Activated CD4-positive, alpha-beta T cell treated with anti-CD3 and anti-CD28 coated beads, Interleukin-2, amount 50 U/mL, for 16 hours (primary cell): ENCODE results near the gene CD55.

Experiments
- DNase-seq: peaks from one replicate; pipeline ENCODE4 v3.0.0-alpha.2; 2020

The CD55 gene

DNA sequence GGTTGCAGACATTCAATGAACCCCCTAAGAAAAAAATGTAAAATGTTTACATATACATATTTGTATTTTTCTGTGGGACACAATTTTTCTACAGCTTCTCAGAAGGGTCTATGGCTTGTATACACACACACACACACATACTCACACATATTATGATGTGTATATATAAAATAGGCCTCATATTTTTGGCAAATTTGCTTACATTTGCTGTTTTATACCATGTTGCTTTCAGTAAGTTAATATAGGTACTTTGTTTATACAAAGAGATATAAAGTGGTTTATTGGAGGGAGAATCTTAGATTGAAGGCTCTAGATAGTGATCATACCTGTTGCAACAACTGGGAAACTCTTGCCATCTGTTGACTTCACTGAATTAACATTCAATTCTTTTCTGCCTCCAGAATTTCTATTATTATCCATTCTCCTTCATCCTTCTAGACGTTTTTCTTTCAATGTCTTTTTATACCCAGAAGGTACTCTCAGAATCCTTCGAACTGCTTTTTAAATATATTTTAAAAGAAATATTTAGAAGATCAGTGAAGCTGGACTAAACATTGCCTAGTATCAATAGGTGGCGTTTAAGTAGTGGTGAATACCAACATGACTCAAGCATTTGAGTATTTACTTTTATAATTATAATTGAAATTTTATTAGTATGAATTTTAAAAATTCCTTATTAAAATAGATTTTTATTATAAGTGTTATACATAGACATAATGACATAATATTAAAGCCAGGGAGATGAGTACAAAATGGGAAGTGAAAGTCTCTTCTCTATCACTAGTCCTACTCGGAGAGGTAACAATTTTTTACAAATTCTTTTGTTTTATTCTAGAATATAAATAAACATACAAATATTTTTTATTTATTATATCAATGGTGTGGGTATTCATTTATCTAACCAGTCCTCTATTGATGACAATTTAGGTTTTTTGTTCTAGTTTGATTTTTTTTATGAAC, 10.2 kb downstream of the CD55 start:
- no peak for DNase-seq

DNA sequence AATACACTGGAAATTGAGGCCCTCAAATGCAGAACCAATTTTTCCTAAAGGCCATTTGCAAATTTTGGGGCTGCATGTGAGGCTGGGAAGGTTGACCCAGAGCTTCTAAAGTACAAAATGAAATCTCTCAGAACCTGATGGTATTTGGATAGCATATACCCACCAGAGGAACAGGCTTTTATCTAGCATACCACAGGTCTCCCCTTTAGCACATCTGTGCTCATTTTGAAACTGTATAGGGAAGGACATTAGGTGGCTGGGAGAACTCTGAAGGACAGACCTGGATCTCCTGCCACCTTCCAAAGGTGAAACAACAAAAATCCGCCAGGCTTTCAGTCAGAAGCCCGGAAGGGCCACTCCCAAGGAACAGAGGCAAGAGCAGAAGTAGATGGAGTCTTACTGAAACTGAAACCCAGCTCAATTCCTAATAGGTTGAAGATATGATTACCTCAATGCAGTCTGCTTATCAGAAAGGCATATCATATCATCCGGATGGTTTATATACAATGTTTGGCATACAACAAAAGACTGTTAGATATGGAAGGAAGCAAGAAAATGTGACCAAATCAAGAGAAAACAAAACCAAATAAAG, 11.6 kb downstream of the CD55 start:
- DNase-seq: no peak

DNA sequence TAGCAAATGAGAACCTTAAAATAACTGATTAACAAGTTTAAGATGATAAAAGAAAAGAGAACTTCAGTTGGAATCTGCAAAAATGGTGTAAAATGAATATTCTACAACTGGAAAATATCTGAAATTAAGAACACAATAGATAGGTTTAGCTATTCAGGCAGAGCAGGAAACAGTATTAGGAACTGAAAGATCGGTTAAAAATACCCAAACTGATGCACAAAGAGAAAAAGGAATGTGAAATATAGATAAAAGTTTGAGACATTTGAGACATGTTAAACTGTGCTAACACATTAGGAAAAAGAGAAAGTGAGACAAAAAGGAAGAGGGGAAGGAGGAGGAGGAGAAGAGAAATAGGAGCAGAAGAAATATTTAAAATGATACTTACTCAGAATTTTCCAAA, 12.1 kb downstream of the CD55 start:
- no peak for DNase-seq

DNA sequence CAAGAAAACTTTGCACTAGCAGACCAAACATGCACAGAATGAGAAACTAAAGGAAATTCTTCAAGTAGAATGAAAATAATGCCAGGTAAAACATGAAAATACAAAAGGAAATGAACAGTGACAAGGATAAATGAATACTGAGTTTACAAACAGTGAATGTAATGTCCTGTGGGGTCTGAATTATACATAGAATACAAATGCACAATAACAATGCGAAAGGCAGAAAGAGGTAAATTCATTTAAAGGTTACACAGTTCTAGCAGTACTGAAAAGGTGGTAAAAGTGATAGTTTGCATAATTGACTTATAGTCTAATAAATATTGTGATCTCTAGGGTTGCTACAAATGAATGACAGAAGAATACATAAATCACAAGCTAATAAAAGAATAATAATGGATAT, 12.9 kb downstream of the CD55 start:
- no peak for DNase-seq

DNA sequence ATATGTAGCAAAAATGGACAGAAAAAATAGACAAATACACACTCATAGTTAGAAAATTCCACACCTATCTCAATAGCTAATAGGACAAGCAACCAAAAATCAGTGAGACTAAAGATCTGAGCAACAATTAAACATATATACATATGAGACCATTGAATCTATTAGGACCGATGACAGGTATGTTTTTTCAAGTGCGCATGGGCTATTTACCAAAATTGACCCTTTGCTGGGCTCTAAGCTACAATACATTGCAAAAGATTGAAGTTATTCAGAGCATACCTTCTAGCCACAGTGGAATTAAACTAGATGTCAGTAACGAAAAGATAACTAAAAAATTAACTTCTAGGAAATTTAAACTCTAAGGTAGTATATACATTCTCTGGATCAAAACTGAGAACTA, 13.7 kb downstream of the CD55 start:
- DNase-seq: no peak

DNA sequence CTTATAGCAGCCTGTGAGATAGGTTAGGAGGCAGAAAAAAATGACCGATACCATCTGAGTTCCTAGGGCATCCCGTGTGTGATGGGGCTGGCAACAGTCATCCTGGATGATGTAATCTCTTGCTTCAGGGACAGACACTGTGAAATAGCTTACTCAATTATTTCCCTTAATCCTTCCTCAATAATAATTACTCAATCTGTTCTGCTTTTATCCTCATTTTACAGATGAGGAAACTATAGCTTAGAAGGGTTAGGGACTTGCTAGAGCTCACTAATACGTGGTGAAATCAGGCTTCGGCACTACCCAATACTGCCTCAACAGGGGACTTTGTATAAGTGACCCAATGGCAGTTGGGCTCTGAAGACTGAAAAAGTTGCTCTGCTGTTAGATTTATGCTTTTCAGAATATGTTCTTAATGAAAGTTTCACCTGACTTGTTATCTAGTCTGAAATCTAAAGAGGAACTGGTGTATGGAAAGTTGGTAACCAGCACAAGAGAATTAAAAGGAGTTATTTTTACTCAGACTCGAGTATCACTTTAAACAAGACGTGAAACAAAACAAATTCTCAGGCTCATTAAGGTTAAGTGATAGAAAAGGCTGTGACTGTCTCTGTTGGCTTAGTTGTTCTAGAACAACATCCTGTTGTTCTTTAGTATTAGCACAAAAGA, 14.4 kb downstream of the CD55 start:
- DNase-seq: peak; percentile 64

DNA sequence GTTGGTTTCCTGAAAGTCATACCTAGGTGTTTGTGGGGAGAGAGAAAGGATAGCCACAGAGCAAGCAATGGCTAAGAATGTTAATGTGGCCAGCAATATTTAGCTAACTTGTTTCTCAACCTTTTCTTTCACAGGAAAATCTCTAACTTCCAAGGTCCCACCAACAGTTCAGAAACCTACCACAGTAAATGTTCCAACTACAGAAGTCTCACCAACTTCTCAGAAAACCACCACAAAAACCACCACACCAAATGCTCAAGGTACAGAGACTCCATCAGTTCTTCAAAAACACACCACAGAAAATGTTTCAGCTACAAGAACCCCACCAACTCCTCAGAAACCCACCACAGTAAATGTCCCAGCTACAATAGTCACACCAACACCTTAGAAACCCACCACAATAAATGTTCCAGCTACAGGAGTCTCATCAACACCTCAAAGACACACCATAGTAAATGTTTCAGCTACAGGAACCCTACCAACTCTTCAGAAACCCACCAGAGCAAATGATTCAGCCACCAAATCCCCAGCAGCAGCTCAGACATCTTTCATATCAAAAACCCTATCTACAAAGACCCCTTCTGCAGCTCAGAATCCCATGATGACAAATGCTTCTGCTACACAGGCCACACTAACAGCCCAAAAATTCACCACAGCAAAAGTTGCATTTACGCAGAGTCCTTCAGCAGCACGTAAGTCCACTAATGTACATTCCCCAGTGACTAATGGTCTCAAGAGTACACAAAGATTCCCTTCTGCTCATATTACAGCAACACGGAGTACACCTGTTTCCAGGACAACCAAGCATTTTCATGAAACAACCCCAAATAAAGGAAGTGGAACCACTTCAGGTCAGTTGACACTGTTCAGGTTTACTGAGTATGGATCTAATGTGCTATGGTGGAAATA, 15.3 kb downstream of the CD55 start:
- peak; percentile 76 for DNase-seq

DNA sequence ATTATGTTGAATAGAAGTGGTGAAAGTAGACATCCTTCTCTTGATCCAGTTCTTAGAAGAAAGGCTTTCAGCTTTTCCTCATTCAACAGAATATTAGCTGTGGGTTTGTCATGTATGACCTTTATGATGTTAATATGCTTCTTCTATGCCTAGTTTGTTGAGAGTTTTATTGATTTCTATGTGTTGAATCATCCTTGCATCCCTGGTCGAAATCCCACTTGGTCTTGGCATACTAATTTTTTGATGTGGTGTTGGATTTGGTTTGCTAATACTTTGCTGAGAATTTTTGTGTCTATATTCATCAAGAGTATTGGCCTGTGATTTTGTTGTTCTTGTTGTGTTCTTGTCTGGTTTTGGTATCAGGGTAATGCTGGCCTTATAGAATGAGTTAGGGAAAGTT, 20.9 kb downstream of the CD55 start:
- no peak for DNase-seq

DNA sequence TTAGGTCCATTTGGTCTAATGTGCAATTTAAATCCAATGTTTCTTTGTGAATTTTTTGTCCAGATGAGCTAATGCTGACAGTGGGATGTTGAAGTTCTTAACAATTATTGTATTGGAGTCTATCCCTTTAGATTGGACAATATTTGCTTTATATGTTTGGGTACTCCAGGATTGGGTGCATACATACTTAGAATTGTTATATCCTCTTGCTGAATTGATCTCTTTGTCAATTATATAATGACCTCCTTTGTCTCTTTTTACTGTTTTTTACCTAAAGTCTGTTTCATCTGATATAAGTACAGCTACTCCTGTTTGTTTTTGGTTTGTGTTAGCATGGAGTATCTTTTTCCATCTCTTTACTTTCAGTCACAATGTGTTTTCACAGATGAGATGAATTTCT, 22.2 kb downstream of the CD55 start:
- DNase-seq: no peak

DNA sequence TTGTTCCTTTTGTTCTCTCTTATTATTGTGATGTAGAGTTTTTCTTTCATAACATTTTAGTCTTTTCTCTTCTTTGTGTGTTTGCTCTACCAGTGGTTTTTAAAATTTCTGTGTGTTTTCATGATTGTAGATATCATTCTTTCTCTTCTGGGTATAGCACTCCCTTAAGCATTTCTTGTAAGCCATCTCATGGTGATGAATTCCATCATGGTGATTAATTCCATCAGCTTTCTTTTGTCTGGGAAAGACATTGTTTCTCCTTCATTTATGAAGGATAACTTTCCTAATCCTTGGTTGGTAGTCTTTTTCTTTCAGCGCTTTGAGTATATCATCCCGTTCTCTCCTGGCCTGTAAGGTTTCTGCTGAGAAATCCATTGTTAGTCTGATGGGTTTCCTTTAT, 22.7 kb downstream of the CD55 start:
- no peak for DNase-seq

DNA sequence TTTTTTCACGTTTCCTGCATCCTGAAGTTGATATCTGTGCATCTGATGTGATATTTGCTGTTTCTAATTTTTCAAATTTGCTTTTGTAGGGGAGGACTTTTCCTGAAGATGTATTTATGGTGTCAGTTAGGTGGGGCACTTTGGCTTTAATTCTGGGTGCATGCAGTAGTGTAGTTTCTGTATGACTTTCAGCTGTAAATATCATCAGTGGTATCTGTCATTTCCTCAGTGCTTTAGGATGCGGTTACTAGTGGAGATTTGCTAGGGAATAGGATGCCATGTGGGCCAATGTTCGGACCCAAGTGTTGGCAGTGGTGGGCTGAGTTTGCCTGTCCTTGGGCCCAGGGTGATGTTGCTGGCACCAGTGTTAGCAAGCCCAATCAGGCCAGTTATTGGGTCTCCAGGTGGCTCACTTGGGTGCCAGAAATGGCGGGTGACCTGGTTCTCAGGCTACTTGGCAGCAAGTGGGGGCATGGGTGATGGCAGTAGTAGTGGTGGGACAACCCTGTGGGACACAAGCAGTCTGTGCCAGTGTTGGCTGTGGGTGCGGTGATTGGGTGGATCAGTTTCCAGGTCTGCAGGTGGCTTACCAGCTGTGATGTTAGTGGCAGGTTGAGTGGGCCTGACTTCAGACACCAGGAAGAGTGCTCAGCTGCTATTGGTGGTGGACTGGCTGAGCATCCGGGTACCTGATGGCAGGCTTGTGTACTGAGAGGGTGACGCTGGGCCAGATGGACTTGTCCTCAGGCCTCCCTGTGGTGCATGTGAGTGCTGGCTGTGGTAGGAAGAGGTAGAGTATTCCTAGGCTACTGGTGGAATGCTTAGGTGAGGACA, 24.4 kb downstream of the CD55 start:
- peak; percentile 32 for DNase-seq

DNA sequence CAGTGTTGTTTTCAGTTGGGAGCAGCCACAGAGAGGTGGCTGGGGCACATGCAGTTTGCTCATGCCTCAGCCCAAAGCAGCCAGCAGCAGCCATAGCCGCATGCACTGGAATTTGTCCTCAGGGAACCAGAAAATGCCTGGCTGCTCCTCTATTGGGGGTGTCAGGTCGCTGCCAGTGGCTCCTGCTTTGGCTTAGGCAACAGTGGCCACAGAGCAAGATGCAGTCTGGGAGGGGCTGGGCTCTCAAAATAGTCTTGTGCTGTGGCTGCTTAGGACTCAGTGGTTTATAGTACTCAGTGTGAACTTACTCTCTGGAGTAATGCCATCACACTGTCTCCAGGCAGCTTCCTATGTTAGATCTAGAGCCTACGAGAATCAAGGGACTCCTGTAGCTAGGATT, 25.0 kb downstream of the CD55 start:
- DNase-seq: no peak

DNA sequence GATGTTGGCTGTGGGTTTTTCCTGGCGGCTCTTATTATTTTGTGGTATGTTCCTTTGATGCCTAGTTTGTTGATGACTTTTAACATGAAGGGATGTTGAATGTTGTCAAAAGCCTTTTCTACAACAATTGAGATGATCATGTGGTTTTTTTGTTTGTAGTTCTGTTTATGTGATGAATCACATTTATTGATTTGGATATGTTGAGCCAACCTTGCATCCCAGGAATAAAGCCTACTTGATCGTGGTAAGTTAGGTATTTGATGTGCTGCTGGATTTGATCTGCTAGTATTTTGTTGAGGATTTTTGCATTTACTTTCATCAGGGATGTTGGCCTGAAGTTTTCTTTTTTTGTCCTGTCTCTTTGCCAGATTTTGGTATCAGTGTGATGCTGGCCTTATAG, 28.5 kb downstream of the CD55 start:
- no peak for DNase-seq

DNA sequence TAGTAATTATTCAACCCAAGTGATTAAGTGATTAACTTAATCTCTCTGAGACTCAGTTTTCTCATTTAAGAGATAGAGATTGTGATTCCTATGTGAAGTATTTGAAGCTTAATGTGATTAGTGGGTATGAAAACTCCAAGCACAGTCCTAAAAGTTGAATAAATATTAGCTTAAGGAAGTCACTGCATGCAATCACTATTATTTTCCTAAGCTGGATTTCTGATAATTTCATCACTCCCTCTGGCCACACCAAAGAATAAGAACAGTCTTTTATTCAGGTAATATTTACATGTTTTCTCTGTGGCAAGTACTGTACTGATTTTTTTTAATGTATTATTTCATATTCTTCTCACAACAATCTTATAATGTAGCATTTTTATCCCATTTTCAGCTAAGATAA, 31.1 kb downstream of the CD55 start:
- no peak for DNase-seq

DNA sequence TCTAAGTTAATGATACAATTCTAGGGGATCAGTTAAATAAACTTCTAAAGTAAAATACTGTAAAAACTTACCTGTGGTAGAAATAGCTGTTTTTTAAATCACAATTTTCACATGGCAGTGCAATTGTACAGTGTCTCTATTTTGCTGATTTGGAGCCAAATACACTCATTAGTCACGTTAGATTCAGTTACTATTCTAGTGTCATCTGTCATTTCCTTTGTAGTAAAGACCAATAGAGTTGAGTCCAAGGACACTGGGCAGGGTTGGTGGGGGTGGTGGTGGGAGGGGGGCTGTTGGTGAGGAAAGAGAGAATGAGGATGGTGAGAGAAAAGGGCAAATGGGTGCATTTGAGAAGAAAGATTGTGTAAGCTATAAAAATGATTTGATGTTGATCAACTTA, 33.6 kb downstream of the CD55 start:
- DNase-seq: no peak

DNA sequence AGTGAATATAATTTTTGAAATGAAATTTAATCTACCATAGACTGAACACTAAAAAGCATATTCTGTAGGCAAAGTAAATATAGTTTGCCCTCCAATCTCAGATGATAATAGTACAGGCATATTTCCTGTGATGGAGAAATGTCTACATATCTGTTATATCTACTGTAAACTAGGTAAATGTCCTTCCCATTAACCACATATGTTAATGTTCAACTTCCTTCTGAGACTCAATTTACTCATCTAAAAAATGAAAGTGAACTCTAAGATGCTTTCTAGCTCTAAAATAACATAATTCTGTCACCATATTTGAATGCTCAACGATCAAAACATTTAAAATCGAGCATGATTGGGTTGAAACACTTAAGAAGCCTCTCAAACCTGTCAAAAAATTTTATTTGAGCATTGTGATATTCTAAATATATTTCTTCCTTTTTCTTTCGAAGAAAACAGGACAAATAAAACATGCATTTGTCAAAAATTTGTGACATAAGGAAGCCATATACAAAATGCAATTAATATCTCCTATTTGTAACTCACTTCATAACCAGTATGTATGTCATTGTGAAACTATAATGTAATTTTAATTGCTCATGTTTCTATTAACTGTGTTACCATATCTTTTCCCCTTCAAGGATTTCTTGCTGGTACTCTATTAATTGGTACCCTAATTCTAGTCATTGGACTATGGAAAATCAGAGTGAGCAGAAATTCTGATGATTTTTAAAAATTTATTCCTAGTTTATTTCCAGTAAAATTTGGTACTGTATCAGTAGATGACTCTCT, 34.2 kb downstream of the CD55 start:
- DNase-seq: no peak

DNA sequence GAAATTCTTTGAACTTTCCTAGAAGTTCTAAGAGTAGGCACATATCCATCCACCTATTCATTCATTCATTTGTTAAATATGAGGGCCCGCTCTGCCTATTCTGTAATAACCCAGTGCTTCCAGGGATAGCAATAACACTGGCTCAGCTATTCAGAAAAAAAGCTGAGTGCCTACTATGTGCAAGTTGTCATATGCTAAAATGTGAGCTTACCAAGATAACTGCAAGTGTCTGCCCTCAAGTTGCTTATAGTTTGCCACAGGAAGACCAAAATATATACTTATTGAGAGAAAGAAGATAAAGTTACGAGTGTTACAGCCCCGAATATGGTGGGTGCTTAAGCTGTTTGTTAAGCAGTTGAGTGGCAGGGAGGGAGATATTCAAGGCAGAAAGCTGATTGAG, 39.6 kb downstream of the CD55 start:
- no peak for DNase-seq

DNA sequence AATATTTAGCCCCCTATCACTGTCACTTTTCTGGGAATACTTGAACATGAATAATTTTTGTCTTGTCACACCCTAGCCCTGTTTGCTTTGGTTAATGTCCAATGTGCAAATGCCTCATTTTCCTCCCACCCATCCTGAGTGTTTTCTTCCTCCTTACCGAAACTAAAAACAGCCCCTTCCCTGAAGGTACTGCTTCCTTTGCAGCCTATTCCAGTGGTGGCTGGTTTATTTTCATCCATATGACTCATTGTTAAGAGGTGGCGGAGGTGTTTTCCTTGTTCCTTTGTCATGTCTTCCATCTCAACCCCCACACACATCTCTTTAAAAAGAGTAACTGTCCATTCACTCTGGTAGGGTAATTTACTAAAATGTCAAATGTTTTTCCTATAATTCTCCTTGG, 40.4 kb downstream of the CD55 start:
- DNase-seq: no peak

DNA sequence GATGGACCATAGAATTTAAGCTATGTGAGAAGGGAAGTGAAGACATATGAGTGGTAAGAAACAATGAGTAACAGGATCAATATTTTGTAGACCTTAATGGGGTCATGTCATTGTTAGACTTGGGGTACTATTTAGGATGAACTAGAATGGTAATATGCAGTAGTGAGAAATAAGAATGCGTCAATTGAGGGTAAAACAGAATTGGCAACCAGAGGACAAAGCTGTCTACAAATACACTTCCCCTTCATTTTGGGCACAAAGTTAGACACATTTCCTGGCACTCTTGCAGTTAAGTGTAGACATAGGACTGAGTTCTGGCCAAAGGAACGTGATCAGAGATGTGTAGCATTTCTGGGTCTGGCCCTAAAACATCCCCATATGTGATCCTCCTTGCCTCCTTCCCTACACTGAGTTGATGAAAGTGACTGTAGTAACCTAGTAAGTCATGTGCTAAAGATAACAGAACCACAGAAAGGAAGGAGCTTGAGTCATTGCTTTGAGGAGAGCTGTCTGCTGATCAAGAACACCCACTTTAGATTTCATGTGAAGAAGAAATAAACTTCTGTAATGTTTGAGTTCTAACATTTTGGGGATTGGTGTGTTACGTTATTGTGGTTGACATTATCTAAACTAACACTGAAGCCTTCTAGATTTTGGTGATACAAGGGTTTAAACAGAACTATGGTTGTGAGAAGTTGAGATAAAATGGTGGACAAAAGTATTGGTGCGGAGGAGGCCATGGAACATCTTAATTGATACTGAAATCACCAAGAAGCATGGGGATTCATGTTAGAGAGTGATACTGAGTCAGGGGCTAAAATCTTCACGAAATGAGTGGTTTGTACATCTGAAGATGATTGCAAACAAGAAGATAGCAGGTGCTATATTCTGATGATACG, 41.7 kb downstream of the CD55 start:
- peak; percentile 70 for DNase-seq

DNA sequence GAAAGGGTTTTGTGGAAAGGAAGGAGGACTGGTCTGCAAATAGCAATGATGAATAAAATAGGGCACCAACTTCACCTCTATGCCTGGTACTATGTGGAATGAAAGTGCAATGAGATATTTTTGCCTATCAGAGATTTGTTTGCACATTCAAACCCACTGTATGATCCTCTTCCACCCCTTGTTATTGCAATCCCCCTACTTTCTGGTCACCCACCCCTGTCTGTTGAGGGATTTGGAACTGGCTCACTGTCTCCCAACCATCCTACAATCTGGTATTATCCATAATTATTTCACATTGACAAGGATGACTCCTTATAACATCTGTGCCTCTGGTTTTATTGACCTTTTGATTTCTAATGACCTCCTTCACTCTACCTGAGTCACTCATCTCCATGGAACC, 42.4 kb downstream of the CD55 start:
- no peak for DNase-seq
